CD4-positive, alpha-beta T cell treated with Interleukin-6 for 4 hours (primary cell): ENCODE results near the gene SLC38A11.
"Not testable (repeated sequence)": the region's sequence is repeated elsewhere in the genome, so short reads cannot be mapped to it uniquely, and the experiment has no call there.

ENCODE experiments used
- DNase-seq: peaks from one replicate; pipeline ENCODE4 v3.0.0-alpha.2; 2020; ENCODE audit warnings: mixed read lengths

SLC38A11 gene

GRCh38 chr2:164875334-164876205 lies 79.8 kb downstream of the SLC38A11 start:
- no peak for DNase-seq

GRCh38 chr2:164873210-164873908 lies 82.0 kb downstream of the SLC38A11 start:
- DNase-seq, result no peak

- DNase-seq, result no peak
Measured at GRCh38 chr2:164871404-164871803, 83.9 kb downstream of the SLC38A11 start.

- no peak for DNase-seq
Measured at GRCh38 chr2:164869420-164869772, 85.9 kb downstream of the SLC38A11 start.

GRCh38 chr2:164868563-164869419 lies 86.5 kb downstream of the SLC38A11 start:
- DNase-seq, result no peak

- DNase-seq, result no peak
Measured at GRCh38 chr2:164867779-164868397, 87.4 kb downstream of the SLC38A11 start.

- not testable (repeated sequence) for DNase-seq
Measured at GRCh38 chr2:164866381-164866780, 88.9 kb downstream of the SLC38A11 start.

GRCh38 chr2:164860694-164861042 lies 94.7 kb downstream of the SLC38A11 start:
- DNase-seq, result no peak

- DNase-seq, result not testable (repeated sequence)
Measured at GRCh38 chr2:164859906-164860693, 95.2 kb downstream of the SLC38A11 start.

- DNase-seq, result no peak
Measured at GRCh38 chr2:164859251-164859818, 96.0 kb downstream of the SLC38A11 start.

GRCh38 chr2:164852086-164852485 lies 103.2 kb downstream of the SLC38A11 start:
- DNase-seq, result no peak

- no peak for DNase-seq
Measured at GRCh38 chr2:164850235-164850634, 105.1 kb downstream of the SLC38A11 start.

- no peak for DNase-seq
Measured at GRCh38 chr2:164849506-164849905, 105.8 kb downstream of the SLC38A11 start.

GRCh38 chr2:164847981-164848741 lies 107.2 kb downstream of the SLC38A11 start:
- DNase-seq, result no peak

GRCh38 chr2:164847291-164847690 lies 108.0 kb downstream of the SLC38A11 start:
- DNase-seq, result no peak

GRCh38 chr2:164846276-164846675 lies 109.0 kb downstream of the SLC38A11 start:
- no peak for DNase-seq
